ENCODE measurements around the gene RAB5A.
"Not testable (repeated sequence)": the region's sequence is repeated elsewhere in the genome, so short reads cannot be mapped to it uniquely, and the experiment has no call there.

Gene RAB5A

GRCh38 chr3:19948226-19948591 is 1.3 kb downstream of the RAB5A start:
- DNase-seq (ENCODE audit: low read depth), result no peak

- no peak for DNase-seq (ENCODE audit: low read depth)
Measured at GRCh38 chr3:19950316-19950715, 3.4 kb downstream of the RAB5A start.

GRCh38 chr3:19954676-19955075 is 7.8 kb downstream of the RAB5A start:
- DNase-seq (ENCODE audit: low read depth), result no peak

GRCh38 chr3:19957354-19957753 is 10.5 kb downstream of the RAB5A start:
- DNase-seq (ENCODE audit: low read depth), result not testable (repeated sequence)

DNA sequence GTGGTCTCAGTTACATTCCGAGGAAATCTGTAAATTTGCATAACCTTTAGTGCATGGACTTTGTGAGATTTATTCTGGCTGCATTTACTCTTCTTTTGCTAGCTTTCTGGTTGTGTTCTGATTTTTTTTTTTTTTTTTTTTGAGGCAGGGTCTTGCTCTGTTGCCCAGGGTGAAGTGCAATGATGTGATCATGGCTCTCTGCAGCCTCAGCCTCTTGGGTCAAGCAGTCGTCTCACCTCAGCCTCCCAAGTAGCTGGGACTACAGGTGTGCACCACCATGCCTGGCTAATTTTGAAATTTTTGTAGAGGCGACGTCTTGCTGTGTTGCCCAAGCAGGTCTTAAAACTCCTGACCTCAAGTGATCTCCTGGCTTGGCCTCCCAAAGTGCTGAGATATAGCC is 12.6 kb downstream of the RAB5A start:
- DNase-seq (ENCODE audit: low read depth), result no peak

GRCh38 chr3:19960696-19961095 is 13.8 kb downstream of the RAB5A start:
- no peak for DNase-seq (ENCODE audit: low read depth)

GRCh38 chr3:19961960-19962359 is 15.1 kb downstream of the RAB5A start:
- no peak for DNase-seq (ENCODE audit: low read depth)

GRCh38 chr3:19967208-19967607 is 20.3 kb downstream of the RAB5A start:
- no peak for DNase-seq (ENCODE audit: low read depth)

GRCh38 chr3:19967812-19968211 is 20.9 kb downstream of the RAB5A start:
- no peak for DNase-seq (ENCODE audit: low read depth)

- DNase-seq (ENCODE audit: low read depth), result no peak
Measured at GRCh38 chr3:19970327-19970726, 23.4 kb downstream of the RAB5A start.

GRCh38 chr3:19972054-19972453 is 25.2 kb downstream of the RAB5A start:
- no peak for DNase-seq (ENCODE audit: low read depth)

GRCh38 chr3:19988904-19989303 is 42.0 kb downstream of the RAB5A start:
- not testable (repeated sequence) for DNase-seq (ENCODE audit: low read depth)

- DNase-seq (ENCODE audit: low read depth), result no peak
Measured at GRCh38 chr3:19994796-19995195, 47.9 kb downstream of the RAB5A start.

GRCh38 chr3:19997502-19997901 is 50.6 kb downstream of the RAB5A start:
- no peak for DNase-seq (ENCODE audit: low read depth)

- DNase-seq (ENCODE audit: low read depth), result no peak
Measured at GRCh38 chr3:20001932-20002331, 55.0 kb downstream of the RAB5A start.

- DNase-seq (ENCODE audit: low read depth), result no peak
Measured at GRCh38 chr3:20007960-20008359, 61.1 kb downstream of the RAB5A start.

GRCh38 chr3:20008646-20009045 is 61.7 kb downstream of the RAB5A start:
- no peak for DNase-seq (ENCODE audit: low read depth)

- DNase-seq (ENCODE audit: low read depth), result no peak
Measured at GRCh38 chr3:20012164-20012563, 65.3 kb downstream of the RAB5A start, which contains the start of gene PP2D1. Gene PP2D1, minus strand, starts transcription at chr3:20012264. Its CDS starts 192 bp downstream, at chr3:20012072.

- DNase-seq (ENCODE audit: low read depth), result no peak
Measured at GRCh38 chr3:20013396-20013795, 66.5 kb downstream of the RAB5A start.

- no peak for DNase-seq (ENCODE audit: low read depth)
Measured at GRCh38 chr3:20015525-20015924, 68.6 kb downstream of the RAB5A start.

- DNase-seq (ENCODE audit: low read depth), result not testable (repeated sequence)
Measured at GRCh38 chr3:20016076-20016475, 69.2 kb downstream of the RAB5A start.

- no peak for DNase-seq (ENCODE audit: low read depth)
Measured at GRCh38 chr3:20022954-20023622, 76.2 kb downstream of the RAB5A start.

DNA sequence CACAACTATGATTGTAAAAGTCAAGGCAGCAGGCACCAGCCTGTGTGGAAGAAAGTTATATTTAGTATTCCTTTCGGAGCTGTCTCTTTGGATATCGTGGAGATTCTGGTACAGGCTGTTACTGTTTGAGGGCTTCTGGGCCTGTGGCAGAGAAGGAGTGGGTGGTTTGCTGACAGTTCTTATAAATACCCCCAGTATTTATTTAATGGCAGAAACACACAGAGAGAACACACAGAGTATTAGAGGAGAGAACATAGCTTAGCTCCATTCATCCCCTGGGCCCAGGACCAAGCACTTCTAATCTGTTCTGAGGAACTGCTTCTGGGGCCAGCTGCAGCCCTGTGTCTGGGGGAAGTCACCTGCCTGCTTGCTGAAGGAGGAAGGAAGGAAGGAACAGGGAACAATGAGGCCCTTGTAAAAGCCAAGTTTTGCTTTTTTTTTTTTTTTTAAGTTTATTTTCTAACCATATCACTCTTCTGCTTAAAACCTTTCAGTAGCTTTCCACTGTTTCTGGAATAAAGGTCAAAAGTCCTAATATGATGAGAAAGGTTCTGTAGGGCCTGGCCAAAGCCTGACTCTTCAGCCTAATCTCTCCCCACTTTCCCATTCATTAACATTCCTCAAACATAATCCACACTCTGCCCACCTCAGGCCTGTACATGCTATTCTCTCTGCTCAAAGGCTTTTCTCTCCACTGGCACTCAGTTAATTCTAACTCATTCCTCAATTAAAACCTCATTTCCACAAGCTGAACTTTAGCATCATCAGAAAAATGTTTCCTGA is 76.9 kb downstream of the RAB5A start:
- no peak for DNase-seq (ENCODE audit: low read depth)

- no peak for DNase-seq (ENCODE audit: low read depth)
Measured at GRCh38 chr3:20027136-20027535, 80.2 kb downstream of the RAB5A start.
